BE2C (cell line): ENCODE results near the gene XPO1.

Experiments
- DNase-seq: peaks from one replicate; pipeline ENCODE4 v3.0.0-alpha.2; 2020
- H3K27me3 ChIP-seq: fragments of 250-450 bp; sonication (Bioruptor Pico); 2 replicates; pipeline ENCODE4 v1.5.1; 2020; ENCODE audit warnings: mild to moderate bottlenecking
- H3K36me3 ChIP-seq: fragments of 250-450 bp; sonication (Bioruptor Pico); 2 replicates; pipeline ENCODE4 v1.5.1; 2020; ENCODE audit warnings: mild to moderate bottlenecking
- H3K4me1 ChIP-seq: fragments of 250-450 bp; sonication (Bioruptor Pico); 2 replicates; pipeline ENCODE4 v1.5.1; 2020
- H3K4me3 ChIP-seq: 2 replicates; pipeline ENCODE4 v1.5.1; 2011; ENCODE audit warnings: low read depth, low read length
- H3K9me3 ChIP-seq: fragments of 250-450 bp; sonication (Bioruptor Pico); 2 replicates; pipeline ENCODE4 v1.5.1; 2020
- TF ChIP-seq, protein P1 (sequence below): IDR thresholded peaks from 2 replicates; pipeline ENCODE4 v1.5.1; 2012; ENCODE audit warnings: mild to moderate bottlenecking, low read depth, low read length

XPO1 gene

DNA sequence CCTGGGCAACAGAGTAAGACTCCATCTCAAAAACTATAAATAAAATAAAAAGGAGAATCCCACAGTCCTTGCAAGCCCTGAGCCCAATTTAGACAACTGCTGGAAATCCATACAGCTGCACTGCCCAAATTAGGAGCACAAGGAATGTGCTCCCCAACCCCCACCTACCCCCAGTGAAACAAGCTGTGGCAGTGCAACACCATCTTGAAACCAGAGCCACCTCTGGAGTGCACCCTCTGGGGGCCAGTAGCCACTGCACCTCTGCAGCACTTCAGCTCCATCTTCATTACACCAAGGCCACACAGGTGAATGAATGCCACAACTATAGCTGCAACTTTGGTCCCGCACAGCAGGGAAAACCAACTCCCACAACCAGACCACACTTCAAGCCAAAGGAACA lies 104.5 kb downstream of the XPO1 start:
- no peaks in the 10 kb centered on the region for H3K27me3 ChIP-seq
- H3K4me1 ChIP-seq, result no peaks in the 10 kb centered on the region
- H3K36me3 ChIP-seq, result no peaks in the 10 kb centered on the region
- TF ChIP-seq, protein P1, sequence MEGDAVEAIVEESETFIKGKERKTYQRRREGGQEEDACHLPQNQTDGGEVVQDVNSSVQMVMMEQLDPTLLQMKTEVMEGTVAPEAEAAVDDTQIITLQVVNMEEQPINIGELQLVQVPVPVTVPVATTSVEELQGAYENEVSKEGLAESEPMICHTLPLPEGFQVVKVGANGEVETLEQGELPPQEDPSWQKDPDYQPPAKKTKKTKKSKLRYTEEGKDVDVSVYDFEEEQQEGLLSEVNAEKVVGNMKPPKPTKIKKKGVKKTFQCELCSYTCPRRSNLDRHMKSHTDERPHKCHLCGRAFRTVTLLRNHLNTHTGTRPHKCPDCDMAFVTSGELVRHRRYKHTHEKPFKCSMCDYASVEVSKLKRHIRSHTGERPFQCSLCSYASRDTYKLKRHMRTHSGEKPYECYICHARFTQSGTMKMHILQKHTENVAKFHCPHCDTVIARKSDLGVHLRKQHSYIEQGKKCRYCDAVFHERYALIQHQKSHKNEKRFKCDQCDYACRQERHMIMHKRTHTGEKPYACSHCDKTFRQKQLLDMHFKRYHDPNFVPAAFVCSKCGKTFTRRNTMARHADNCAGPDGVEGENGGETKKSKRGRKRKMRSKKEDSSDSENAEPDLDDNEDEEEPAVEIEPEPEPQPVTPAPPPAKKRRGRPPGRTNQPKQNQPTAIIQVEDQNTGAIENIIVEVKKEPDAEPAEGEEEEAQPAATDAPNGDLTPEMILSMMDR, result no peak
- no peak for DNase-seq
- no peak overlapping the region for H3K4me3 ChIP-seq
- no peaks in the 10 kb centered on the region for H3K9me3 ChIP-seq

DNA sequence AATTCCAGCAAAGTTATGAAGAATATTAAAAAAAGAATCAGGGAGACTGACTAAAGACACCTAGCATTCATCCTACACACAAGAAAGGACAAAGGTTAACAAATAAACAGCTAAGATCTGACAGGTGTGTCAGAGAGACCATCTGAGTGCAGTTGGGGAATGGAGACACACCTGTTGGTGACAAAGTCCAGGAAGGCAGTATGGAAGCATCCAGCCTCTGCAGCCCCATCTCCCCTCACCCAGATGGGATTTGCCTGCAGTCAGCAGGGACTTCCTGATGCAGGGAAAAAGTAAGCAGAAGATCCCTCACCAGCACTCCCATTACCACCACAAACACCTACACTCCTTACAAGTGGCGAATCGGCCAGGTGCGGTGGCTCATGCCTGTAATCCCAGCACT lies 105.2 kb downstream of the XPO1 start:
- no peaks in the 10 kb centered on the region for H3K9me3 ChIP-seq
- TF ChIP-seq, protein P1, result no peak
- no peak for DNase-seq
- H3K36me3 ChIP-seq, result no peaks in the 10 kb centered on the region
- no peaks in the 10 kb centered on the region for H3K4me1 ChIP-seq
- H3K27me3 ChIP-seq, result no peaks in the 10 kb centered on the region
- H3K4me3 ChIP-seq, result no peak overlapping the region

DNA sequence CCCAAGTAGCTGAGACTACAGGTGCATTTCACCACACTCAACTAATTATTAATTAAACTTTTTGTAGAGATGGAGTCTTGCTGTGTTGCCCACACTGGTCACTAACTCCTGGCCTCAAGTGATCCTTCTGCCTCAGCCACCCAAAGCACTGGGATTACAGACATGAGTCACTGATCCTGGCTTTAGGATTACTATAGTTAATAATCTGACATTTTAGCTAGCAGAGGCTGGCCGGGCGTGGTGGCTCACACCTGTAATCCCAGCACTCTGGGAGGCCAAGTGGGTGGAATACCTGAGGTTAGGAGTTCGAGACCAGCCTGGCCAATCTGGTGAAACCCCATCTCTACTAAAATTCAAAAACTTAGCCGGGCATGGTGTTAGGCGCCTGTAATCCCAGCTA lies 106.8 kb downstream of the XPO1 start:
- H3K4me3 ChIP-seq, result no peak overlapping the region
- no peaks in the 10 kb centered on the region for H3K27me3 ChIP-seq
- H3K36me3 ChIP-seq, result no peaks in the 10 kb centered on the region
- DNase-seq, result no peak
- H3K4me1 ChIP-seq, result no peaks in the 10 kb centered on the region
- H3K9me3 ChIP-seq, result no peaks in the 10 kb centered on the region
- TF ChIP-seq, protein P1, result no peak
